ENCODE measurements around the gene MSMB. TPM values are rescaled to one million over a fixed set of nuclear protein-coding genes. Genes with fewer than 3 reads are reported as not detected.
"Not testable (repeated sequence)": the region's sequence is repeated elsewhere in the genome, so short reads cannot be mapped to it uniquely, and the experiment has no call there.

MSMB gene
- total RNA-seq, 2 experiments from 2014 or later: not detected

DNA sequence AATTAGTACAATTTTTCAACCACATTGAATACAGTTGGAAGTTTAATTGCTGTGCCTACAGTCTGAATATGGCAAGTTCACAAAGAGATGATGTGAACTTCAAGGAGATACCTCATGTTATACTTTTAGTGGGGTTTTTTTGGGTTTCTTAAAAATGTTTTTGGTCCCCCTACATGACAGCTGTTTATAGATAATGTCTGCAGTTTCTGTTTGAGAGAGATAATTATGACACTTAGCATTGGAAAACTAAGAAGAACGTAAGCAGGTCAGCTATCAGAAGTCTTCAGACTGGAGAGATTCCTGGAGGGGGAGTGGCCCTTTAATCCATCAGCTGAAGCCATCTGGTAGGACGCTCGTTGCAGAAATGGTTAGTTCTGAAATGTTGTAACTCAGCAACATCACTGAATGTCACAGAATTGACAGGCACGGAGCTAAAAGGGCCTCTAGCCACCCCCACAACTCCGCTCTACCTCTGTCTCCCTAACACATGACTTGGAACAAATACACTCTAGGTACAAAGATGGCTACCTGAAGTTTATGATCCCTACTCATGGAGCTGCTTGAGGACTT is 44.8 kb downstream of the MSMB start:
- POLR2A ChIA-PET: interaction anchor here (0.6 to 1.6 kb wide), 5 partner anchors 9 to 89 kb away, joined by 3 to 8 read pairs (median 5); no protein-coding TSS in a partner anchor

DNA sequence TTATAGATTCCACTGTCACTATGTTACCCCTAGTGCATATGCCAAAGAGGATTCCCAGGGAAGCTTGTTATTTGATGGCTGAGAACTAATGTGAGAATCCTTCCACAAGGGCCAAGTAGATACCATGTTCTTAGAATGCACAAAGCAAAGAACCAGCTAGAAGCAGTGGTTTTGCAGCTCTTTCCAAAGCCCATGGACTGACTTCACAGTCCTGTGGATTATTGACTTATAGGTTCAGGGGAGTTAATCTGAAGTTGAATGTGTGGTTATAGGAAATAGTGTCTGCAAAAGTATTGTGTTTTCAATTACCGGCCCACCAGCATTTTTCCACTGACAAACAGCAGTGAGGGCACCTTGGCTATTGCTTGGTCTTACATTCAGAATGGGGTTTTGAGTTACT is 45.5 kb downstream of the MSMB start:
- intact Hi-C loops (cut with micrococcal nuclease; ENCODE audit: unreplicated experiment): no loop called here
- POLR2A ChIA-PET: interaction anchor here (0.6 to 0.8 kb wide), 2 partner anchors 17 to 347 kb away, joined by 3 read pairs; no protein-coding TSS in a partner anchor
- Histone ChIP-seq H3K9me2 (ENCODE audit: insufficient read depth, low read length) (no peaks in the 10 kb centered on the region), H3K4me2 (ENCODE audit: low read length) (no peak overlapping the region), H3K4me3 (ENCODE audit: low read depth, low read length, poor library complexity, severe bottlenecking) (no peak overlapping the region), H3K36me3 (ENCODE audit: insufficient read depth, low read length) (peaks cover 89% of the 10 kb centered on the region), H3K4me1 (ENCODE audit: insufficient read depth, low read length, poor library complexity, severe bottlenecking) (no peaks in the 10 kb centered on the region), H3K9me3 (ENCODE audit: low read length) (no peaks in the 10 kb centered on the region), H4K20me1 (ENCODE audit: insufficient read depth, low read length) (no peaks in the 10 kb centered on the region), H3K27ac (ENCODE audit: low read depth, low read length, poor library complexity, severe bottlenecking) (no peak overlapping the region), H2AFZ (ENCODE audit: low read length) (no peak overlapping the region), H3K79me2 (ENCODE audit: insufficient read depth, low read depth, low read length) (no peaks in the 10 kb centered on the region; the same call in 1 of the 2 replicates)
- TF ChIP-seq EZH2phosphoT487 (IDR thresholded peaks at IDR 0.05; ENCODE audit: borderline replicate concordance, low read depth, low read length) (no peak), CTCF (conservative IDR thresholded peaks at IDR 0.05; ENCODE audit: low read length) (no peak)
- no TSS peak for BruUV-seq (replicated peaks)
- no peak for DNase-seq (ENCODE audit: low spot score)
- CTCF ChIA-PET (ENCODE audit: unreplicated experiment): no interaction called here

More for the DNA sequence above, 44.8 kb downstream of the MSMB start:
- intact Hi-C loops (cut with micrococcal nuclease; ENCODE audit: unreplicated experiment): no loop called here
- H2AFZ ChIP-seq (ENCODE audit: low read length): no peak overlapping the region
- CTCF ChIA-PET (ENCODE audit: unreplicated experiment): no interaction called here
- H3K79me2 ChIP-seq (ENCODE audit: insufficient read depth, low read depth, low read length): no peaks in the 10 kb centered on the region; the same call in 1 of the 2 replicates
- H3K27ac ChIP-seq (ENCODE audit: low read depth, low read length, poor library complexity, severe bottlenecking): no peak overlapping the region
- BruUV-seq (replicated peaks): no TSS peak
- no peak overlapping the region for H3K4me3 ChIP-seq (ENCODE audit: low read depth, low read length, poor library complexity, severe bottlenecking)
- no peaks in the 10 kb centered on the region for H3K9me3 ChIP-seq (ENCODE audit: low read length)
- H3K36me3 ChIP-seq (ENCODE audit: insufficient read depth, low read length): peaks cover 96% of the 10 kb centered on the region
- H3K9me2 ChIP-seq (ENCODE audit: insufficient read depth, low read length): no peaks in the 10 kb centered on the region
- no peaks in the 10 kb centered on the region for H3K4me1 ChIP-seq (ENCODE audit: insufficient read depth, low read length, poor library complexity, severe bottlenecking)
- no peaks in the 10 kb centered on the region for H4K20me1 ChIP-seq (ENCODE audit: insufficient read depth, low read length)
- no peak for DNase-seq (ENCODE audit: low spot score)
- TF ChIP-seq CTCF (conservative IDR thresholded peaks at IDR 0.05; ENCODE audit: low read length): no peak
- TF ChIP-seq EZH2phosphoT487 (IDR thresholded peaks at IDR 0.05; ENCODE audit: borderline replicate concordance, low read depth, low read length): no peak
- H3K4me2 ChIP-seq (ENCODE audit: low read length): no peak overlapping the region

GRCh38 chr10:45999955-46000354 is 46.1 kb downstream of the MSMB start:
- H2AFZ ChIP-seq (ENCODE audit: low read length); H3K4me1 ChIP-seq (ENCODE audit: insufficient read depth, low read length, poor library complexity, severe bottlenecking); H3K27ac ChIP-seq (ENCODE audit: low read depth, low read length, poor library complexity, severe bottlenecking); H3K9me3 ChIP-seq (ENCODE audit: low read length); H4K20me1 ChIP-seq (ENCODE audit: insufficient read depth, low read length); intact Hi-C loops (cut with micrococcal nuclease; ENCODE audit: unreplicated experiment); H3K4me3 ChIP-seq (ENCODE audit: low read depth, low read length, poor library complexity, severe bottlenecking); POLR2A ChIA-PET; H3K79me2 ChIP-seq (ENCODE audit: insufficient read depth, low read depth, low read length); CTCF ChIA-PET (ENCODE audit: unreplicated experiment); DNase-seq (ENCODE audit: low spot score); H3K4me2 ChIP-seq (ENCODE audit: low read length); BruUV-seq (replicated peaks); H3K9me2 ChIP-seq (ENCODE audit: insufficient read depth, low read length): not testable (repeated sequence)
- peaks cover 83% of the 10 kb centered on the region for H3K36me3 ChIP-seq (ENCODE audit: insufficient read depth, low read length)
